WTC11 (cell line): Measurements from ENCODE around the gene BICDL2. TPM values are rescaled to one million over a fixed set of nuclear protein-coding genes. Genes with fewer than 3 reads are reported as not detected.
A peak's percentile ranks its signal among the peaks of the same experiment; 100 is the strongest.

ENCODE experiments used
- ATAC-seq: fragments of 200-7000 bp; cut with Tn5 transposase; 2 replicates; pipeline ENCODE4 v1.10.0; 2021; ENCODE audit warnings: mild to moderate bottlenecking, moderate library complexity
- CTCF ChIA-PET: fragments of 300-600 bp; sonication (Branson Sonifier 250); formaldehyde crosslinking; loops from one replicate; lab custom pipeline; 2021; ENCODE audit warnings: antibody characterized with exemption; lab: Charles Lee
- POLR2A ChIA-PET: fragments of 350-600 bp; sonication (Branson Sonifier 250); formaldehyde crosslinking; loops from one replicate; lab custom pipeline; 2021; ENCODE audit warnings: antibody characterized with exemption; lab: Charles Lee
- DNase-seq: peaks from one replicate; pipeline ENCODE4 v3.0.0; 2021; ENCODE audit warnings: low spot score
- H3K27ac Mint-ChIP-seq: 2 replicates; pipeline ENCODE4 v1.8.0; 2021; ENCODE audit warnings: mixed read lengths
- H3K27me3 Mint-ChIP-seq: 2 replicates; pipeline ENCODE4 v1.8.0; 2021; ENCODE audit warnings: low read depth, mild to moderate bottlenecking, moderate library complexity, mixed read lengths
- H3K36me3 Mint-ChIP-seq: 2 replicates; pipeline ENCODE4 v1.8.0; 2021; ENCODE audit warnings: mixed read lengths
- H3K4me1 Mint-ChIP-seq: 2 replicates; pipeline ENCODE4 v1.8.0; 2022; ENCODE audit warnings: mixed read lengths
- H3K4me3 Mint-ChIP-seq: 2 replicates; pipeline ENCODE4 v1.8.0; 2021; ENCODE audit warnings: mild to moderate bottlenecking, moderate library complexity, mixed read lengths
- H3K9me3 Mint-ChIP-seq: 2 replicates; pipeline ENCODE4 v1.8.0; 2021; ENCODE audit warnings: mixed read lengths
- CREB1 ChIP-seq: sonication (generic); formaldehyde crosslinking; IDR thresholded peaks from 2 replicates; pipeline ENCODE4 v1.8.0; 2023; ENCODE audit warnings: mild to moderate bottlenecking, missing genetic modification reagents
- EMX1 ChIP-seq: fragments of 250-450 bp; sonication (Bioruptor Pico); IDR thresholded peaks from 2 replicates; pipeline ENCODE4 v1.8.0; 2021; ENCODE audit warnings: mild to moderate bottlenecking
- ETV6 ChIP-seq: sonication (generic); formaldehyde crosslinking; IDR thresholded peaks from 2 replicates; pipeline ENCODE4 v1.8.1; 2022; ENCODE audit warnings: mild to moderate bottlenecking, missing genetic modification reagents
- FOXJ3 ChIP-seq: sonication (generic); formaldehyde crosslinking; IDR thresholded peaks from 2 replicates; pipeline ENCODE4 v1.9.0; 2021; ENCODE audit warnings: missing genetic modification reagents, mild to moderate bottlenecking, borderline replicate concordance
- JUN ChIP-seq: sonication (generic); formaldehyde crosslinking; IDR thresholded peaks from 2 replicates; pipeline ENCODE4 v1.8.0; 2023; ENCODE audit warnings: mild to moderate bottlenecking, missing genetic modification reagents
- KAT7 ChIP-seq: sonication (generic); formaldehyde crosslinking; IDR thresholded peaks from 2 replicates; pipeline ENCODE4 v1.8.1; 2023; ENCODE audit warnings: missing genetic modification reagents, mild to moderate bottlenecking, borderline replicate concordance
- MYBL2 ChIP-seq: sonication (generic); formaldehyde crosslinking; IDR thresholded peaks from 2 replicates; pipeline ENCODE4 v1.8.1; 2023; ENCODE audit warnings: mild to moderate bottlenecking, moderate library complexity, missing genetic modification reagents
- NFE2L1 ChIP-seq: sonication (generic); formaldehyde crosslinking; IDR thresholded peaks from 2 replicates; pipeline ENCODE4 v1.8.1; 2023; ENCODE audit warnings: missing genetic modification reagents
- NR1H2 ChIP-seq: sonication (generic); formaldehyde crosslinking; IDR thresholded peaks from 2 replicates; pipeline ENCODE4 v1.9.0; 2021; ENCODE audit warnings: mild to moderate bottlenecking, moderate library complexity, missing genetic modification reagents
- SOX15 ChIP-seq: fragments of 250-450 bp; sonication (Bioruptor Pico); IDR thresholded peaks from 2 replicates; pipeline ENCODE4 v1.9.0; 2021; ENCODE audit warnings: mild to moderate bottlenecking
- TP53 ChIP-seq: sonication (generic); formaldehyde crosslinking; IDR thresholded peaks from 2 replicates; pipeline ENCODE4 v1.8.1; 2023; ENCODE audit warnings: mild to moderate bottlenecking, missing genetic modification reagents
- ZBTB21 ChIP-seq: sonication (generic); formaldehyde crosslinking; IDR thresholded peaks from 2 replicates; pipeline ENCODE4 v1.8.1; 2023; ENCODE audit warnings: mild to moderate bottlenecking, missing genetic modification reagents, borderline replicate concordance
- ZNF121 ChIP-seq: sonication (generic); formaldehyde crosslinking; IDR thresholded peaks from 2 replicates; pipeline ENCODE4 v1.8.0; 2023; ENCODE audit warnings: missing genetic modification reagents
- total RNA-seq: library from RNA; stranded (reverse); gene quantifications from 3 replicates; pipeline ENCODE4 v1.2.3, GENCODE V29; 2021
- TF ChIP-seq, protein P1 (sequence below): sonication (generic); formaldehyde crosslinking; IDR thresholded peaks from 2 replicates; pipeline ENCODE4 v1.8.1; 2023; ENCODE audit warnings: mild to moderate bottlenecking, missing genetic modification reagents, borderline replicate concordance
- TF ChIP-seq, protein P2 (sequence below): sonication (generic); formaldehyde crosslinking; IDR thresholded peaks from 2 replicates; pipeline ENCODE4 v1.8.1; 2022; ENCODE audit warnings: missing genetic modification reagents, borderline replicate concordance
- TF ChIP-seq, protein P3 (sequence below): sonication (generic); formaldehyde crosslinking; IDR thresholded peaks from 2 replicates; pipeline ENCODE4 v1.8.0; 2022; ENCODE audit warnings: mild to moderate bottlenecking, missing genetic modification reagents
- TF ChIP-seq, protein P4 (sequence below): sonication (generic); formaldehyde crosslinking; IDR thresholded peaks from 2 replicates; pipeline ENCODE4 v1.8.1; 2022; ENCODE audit warnings: mild to moderate bottlenecking, moderate library complexity, missing genetic modification reagents
- TF ChIP-seq, protein P5 (sequence below): fragments of 250-450 bp; sonication (Bioruptor Pico); IDR thresholded peaks from 2 replicates; pipeline ENCODE4 v1.9.0; 2021; ENCODE audit warnings: mild to moderate bottlenecking
- TF ChIP-seq, protein P6 (sequence below): sonication (generic); formaldehyde crosslinking; IDR thresholded peaks from 2 replicates; pipeline ENCODE4 v1.8.1; 2022; ENCODE audit warnings: low read depth, mild to moderate bottlenecking, moderate library complexity, missing genetic modification reagents, borderline replicate concordance

BICDL2 gene
- total RNA-seq, 1 experiment from 2014 or later: 28.2 TPM

DNA sequence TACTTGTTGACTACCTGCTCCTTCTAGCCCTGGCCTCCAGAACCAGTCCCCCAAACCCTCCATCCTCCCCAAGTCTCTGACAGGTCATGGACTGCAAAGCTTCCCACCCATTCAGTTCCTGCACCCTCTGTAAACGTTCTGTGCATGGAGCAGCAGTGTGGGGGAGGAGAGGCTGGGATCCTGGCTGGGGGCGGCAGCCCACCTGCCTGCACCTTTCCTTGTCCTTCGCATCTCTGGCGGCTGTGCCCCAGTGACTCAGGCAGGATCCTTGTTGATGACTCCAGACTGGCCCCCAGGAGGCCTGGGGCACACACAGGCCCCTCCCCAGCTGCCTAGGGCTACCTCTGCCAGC lies 54.9 kb downstream of the BICDL2 start (continued):
- TF ChIP-seq KAT7 (CRISPR knock-in tag) (no peak), SOX15 (CRISPR knock-in tag) (no peak)

DNA sequence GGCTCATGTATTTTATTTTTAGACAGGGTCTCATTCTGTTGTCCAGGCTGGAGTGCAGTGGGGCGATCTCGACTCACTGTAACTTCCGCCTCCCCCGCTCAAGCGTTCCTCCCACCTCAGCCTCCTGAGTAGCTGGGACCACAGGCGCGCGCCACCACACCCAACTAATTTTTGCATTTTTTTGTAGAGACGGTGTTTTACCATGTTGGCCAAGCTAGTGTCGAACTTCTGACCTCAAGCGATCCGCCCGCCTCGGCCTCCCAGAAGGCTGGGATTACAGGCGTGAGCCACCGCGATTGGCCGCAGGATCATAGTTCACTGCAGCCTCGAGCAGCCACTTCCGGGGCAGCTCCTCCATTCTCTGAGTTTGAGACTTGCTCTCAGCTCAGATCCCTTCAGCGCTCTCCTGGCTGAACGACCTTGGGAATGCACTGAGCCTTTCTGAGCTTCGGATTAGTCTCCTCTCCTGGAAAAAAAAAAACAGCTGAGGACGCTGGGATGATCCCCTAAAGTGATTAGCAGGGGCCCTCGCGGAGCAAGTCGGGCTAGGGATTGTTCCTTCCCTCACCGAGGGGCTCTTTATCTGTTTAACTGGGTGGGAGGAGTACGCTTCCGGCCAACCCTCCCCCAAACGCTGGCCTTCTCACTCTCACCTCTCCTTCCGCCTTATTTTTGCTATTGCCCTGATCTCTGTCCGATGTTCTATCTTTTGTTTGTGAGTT lies 55.4 kb downstream of the BICDL2 start:
- TF ChIP-seq CREB1 (CRISPR knock-in tag) (no peak), FOXJ3 (CRISPR knock-in tag) (no peak)
- H3K4me3 Mint-ChIP-seq: peak overlapping the region; percentile 79
- no peaks in the 10 kb centered on the region for H3K36me3 Mint-ChIP-seq
- peaks cover 24% of the 10 kb centered on the region for H3K4me1 Mint-ChIP-seq
- peak; percentile 10 for ATAC-seq
- CTCF ChIA-PET: interaction anchor here (0.5 to 3.9 kb wide), 17 partner anchors 9 to 618 kb away, joined by 3 to 46 read pairs (median 4); partner anchors contain the start of genes KREMEN2 and TNFRSF12A
- peak overlapping the region; percentile 91 for H3K27ac Mint-ChIP-seq
- no peaks in the 10 kb centered on the region for H3K9me3 Mint-ChIP-seq
- no peak for DNase-seq
- peaks cover 6% of the 10 kb centered on the region; the same call in 1 of the 2 replicates for H3K27me3 Mint-ChIP-seq
- POLR2A ChIA-PET: interaction anchor here (0.7 to 2.8 kb wide), 8 partner anchors 9 to 46 kb away, joined by 3 to 11 read pairs (median 5); partner anchors contain the start of gene PAQR4

DNA sequence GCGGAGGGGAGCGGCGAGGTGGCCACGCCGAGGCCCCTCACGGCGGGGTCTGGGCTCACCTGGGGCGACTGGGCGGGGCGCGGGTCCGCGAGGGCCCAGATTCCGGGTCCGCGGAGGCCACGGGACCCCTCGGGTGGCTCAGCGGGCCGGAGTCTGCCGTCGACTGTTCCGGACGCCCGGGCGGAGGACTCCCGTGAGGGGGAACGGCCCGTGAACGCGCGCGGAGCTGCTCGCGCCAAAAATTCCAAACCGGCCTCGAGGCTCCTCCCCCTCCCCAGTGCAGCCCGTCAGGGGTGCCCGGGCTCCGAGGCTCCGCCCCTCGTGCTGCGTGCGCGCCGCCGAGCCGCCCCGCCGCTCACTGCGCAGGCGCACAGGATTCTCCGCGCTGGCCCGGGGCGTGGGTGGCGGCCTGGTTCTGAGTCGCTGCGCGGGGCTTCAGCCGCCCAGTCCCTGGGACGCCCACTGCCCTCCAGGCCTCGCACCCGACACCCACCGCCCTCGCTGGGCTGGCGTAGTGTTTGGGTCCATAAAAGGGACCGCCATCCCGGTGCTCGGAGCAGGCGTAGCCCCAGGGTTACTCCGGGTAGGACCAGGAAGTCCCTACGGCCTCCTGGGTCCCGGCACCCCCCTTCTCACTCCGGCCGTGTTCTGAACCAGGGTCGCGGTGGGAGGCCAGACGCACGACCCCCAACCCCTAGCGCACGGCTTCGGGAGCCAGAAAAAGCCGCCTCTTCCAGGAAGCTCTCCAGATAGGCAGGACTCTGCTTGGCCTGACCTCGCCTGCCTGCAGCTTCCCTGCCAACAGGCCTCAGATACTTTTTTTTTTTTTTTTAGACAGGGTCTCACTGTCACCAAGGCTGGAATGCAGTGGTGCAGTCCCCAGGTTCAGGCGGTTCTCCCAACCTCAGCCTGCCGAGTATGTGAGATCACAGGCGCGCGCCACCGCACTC lies 56.2 kb downstream of the BICDL2 start, which contains the start of gene PKMYT1:
TSS of gene PKMYT1 (minus strand) at position 220 of the 950 bp plus-strand sequence. CDS start 789 bp downstream, outside the sequence.
- Mint-ChIP-seq H3K36me3 (no peaks in the 10 kb centered on the region), H3K27ac (peak within 1 kb of the TSS; percentile 91), H3K4me3 (peak within 1 kb of the TSS; percentile 79), H3K9me3 (no peaks in the 10 kb centered on the region), H3K4me1 (peaks cover 24% of the 10 kb centered on the region), H3K27me3 (peaks cover 6% of the 10 kb centered on the region; the same call in 1 of the 2 replicates)
- ATAC-seq (peak; percentile 72), DNase-seq (peak; percentile 89)
- CTCF ChIA-PET: interaction anchor here (0.6 to 3.9 kb wide), 17 partner anchors 8 to 149 kb away, joined by 3 to 46 read pairs (median 4); partner anchors contain the start of genes KREMEN2 and TNFRSF12A
- POLR2A ChIA-PET: interaction anchor here (0.7 to 2.8 kb wide), 8 partner anchors 8 to 47 kb away, joined by 3 to 11 read pairs (median 5); partner anchors contain the start of gene PAQR4
- no peak for TF ChIP-seq JUN (CRISPR knock-in tag)
- TF ChIP-seq, protein P1, sequence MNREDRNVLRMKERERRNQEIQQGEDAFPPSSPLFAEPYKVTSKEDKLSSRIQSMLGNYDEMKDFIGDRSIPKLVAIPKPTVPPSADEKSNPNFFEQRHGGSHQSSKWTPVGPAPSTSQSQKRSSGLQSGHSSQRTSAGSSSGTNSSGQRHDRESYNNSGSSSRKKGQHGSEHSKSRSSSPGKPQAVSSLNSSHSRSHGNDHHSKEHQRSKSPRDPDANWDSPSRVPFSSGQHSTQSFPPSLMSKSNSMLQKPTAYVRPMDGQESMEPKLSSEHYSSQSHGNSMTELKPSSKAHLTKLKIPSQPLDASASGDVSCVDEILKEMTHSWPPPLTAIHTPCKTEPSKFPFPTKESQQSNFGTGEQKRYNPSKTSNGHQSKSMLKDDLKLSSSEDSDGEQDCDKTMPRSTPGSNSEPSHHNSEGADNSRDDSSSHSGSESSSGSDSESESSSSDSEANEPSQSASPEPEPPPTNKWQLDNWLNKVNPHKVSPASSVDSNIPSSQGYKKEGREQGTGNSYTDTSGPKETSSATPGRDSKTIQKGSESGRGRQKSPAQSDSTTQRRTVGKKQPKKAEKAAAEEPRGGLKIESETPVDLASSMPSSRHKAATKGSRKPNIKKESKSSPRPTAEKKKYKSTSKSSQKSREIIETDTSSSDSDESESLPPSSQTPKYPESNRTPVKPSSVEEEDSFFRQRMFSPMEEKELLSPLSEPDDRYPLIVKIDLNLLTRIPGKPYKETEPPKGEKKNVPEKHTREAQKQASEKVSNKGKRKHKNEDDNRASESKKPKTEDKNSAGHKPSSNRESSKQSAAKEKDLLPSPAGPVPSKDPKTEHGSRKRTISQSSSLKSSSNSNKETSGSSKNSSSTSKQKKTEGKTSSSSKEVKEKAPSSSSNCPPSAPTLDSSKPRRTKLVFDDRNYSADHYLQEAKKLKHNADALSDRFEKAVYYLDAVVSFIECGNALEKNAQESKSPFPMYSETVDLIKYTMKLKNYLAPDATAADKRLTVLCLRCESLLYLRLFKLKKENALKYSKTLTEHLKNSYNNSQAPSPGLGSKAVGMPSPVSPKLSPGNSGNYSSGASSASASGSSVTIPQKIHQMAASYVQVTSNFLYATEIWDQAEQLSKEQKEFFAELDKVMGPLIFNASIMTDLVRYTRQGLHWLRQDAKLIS (CRISPR knock-in tag): no peak
- no peak for TF ChIP-seq NFE2L1 (CRISPR knock-in tag)
- no peak for TF ChIP-seq ZBTB21 (CRISPR knock-in tag)
- no peak for TF ChIP-seq ZNF121 (CRISPR knock-in tag)
- TF ChIP-seq NR1H2 (CRISPR knock-in tag): no peak
- TF ChIP-seq, protein P2, sequence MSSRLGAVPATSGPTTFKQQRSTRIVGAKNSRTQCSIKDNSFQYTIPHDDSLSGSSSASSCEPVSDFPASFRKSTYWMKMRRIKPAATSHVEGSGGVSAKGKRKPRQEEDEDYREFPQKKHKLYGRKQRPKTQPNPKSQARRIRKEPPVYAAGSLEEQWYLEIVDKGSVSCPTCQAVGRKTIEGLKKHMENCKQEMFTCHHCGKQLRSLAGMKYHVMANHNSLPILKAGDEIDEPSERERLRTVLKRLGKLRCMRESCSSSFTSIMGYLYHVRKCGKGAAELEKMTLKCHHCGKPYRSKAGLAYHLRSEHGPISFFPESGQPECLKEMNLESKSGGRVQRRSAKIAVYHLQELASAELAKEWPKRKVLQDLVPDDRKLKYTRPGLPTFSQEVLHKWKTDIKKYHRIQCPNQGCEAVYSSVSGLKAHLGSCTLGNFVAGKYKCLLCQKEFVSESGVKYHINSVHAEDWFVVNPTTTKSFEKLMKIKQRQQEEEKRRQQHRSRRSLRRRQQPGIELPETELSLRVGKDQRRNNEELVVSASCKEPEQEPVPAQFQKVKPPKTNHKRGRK (CRISPR knock-in tag): no peak
- TF ChIP-seq MYBL2 (CRISPR knock-in tag): no peak
- TF ChIP-seq, protein P3, sequence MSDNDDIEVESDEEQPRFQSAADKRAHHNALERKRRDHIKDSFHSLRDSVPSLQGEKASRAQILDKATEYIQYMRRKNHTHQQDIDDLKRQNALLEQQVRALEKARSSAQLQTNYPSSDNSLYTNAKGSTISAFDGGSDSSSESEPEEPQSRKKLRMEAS: peak; percentile 46
- TF ChIP-seq, protein P4, sequence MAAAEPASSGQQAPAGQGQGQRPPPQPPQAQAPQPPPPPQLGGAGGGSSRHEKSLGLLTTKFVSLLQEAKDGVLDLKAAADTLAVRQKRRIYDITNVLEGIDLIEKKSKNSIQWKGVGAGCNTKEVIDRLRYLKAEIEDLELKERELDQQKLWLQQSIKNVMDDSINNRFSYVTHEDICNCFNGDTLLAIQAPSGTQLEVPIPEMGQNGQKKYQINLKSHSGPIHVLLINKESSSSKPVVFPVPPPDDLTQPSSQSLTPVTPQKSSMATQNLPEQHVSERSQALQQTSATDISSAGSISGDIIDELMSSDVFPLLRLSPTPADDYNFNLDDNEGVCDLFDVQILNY: peak; percentile 56
- TF ChIP-seq TP53 (CRISPR knock-in tag): no peak
- TF ChIP-seq, protein P5, sequence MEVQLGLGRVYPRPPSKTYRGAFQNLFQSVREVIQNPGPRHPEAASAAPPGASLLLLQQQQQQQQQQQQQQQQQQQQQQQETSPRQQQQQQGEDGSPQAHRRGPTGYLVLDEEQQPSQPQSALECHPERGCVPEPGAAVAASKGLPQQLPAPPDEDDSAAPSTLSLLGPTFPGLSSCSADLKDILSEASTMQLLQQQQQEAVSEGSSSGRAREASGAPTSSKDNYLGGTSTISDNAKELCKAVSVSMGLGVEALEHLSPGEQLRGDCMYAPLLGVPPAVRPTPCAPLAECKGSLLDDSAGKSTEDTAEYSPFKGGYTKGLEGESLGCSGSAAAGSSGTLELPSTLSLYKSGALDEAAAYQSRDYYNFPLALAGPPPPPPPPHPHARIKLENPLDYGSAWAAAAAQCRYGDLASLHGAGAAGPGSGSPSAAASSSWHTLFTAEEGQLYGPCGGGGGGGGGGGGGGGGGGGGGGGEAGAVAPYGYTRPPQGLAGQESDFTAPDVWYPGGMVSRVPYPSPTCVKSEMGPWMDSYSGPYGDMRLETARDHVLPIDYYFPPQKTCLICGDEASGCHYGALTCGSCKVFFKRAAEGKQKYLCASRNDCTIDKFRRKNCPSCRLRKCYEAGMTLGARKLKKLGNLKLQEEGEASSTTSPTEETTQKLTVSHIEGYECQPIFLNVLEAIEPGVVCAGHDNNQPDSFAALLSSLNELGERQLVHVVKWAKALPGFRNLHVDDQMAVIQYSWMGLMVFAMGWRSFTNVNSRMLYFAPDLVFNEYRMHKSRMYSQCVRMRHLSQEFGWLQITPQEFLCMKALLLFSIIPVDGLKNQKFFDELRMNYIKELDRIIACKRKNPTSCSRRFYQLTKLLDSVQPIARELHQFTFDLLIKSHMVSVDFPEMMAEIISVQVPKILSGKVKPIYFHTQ (CRISPR knock-in tag): no peak
- peak; percentile 80; the same call in 1 of the 2 replicates for TF ChIP-seq ETV6 (CRISPR knock-in tag)
- TF ChIP-seq, protein P6, sequence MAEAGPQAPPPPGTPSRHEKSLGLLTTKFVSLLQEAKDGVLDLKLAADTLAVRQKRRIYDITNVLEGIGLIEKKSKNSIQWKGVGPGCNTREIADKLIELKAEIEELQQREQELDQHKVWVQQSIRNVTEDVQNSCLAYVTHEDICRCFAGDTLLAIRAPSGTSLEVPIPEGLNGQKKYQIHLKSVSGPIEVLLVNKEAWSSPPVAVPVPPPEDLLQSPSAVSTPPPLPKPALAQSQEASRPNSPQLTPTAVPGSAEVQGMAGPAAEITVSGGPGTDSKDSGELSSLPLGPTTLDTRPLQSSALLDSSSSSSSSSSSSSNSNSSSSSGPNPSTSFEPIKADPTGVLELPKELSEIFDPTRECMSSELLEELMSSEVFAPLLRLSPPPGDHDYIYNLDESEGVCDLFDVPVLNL (CRISPR knock-in tag): no peak; the same call in 1 of the 2 replicates
- no peak for TF ChIP-seq EMX1 (CRISPR knock-in tag)
